Measurements from ENCODE around the gene VGLL4.

VGLL4 gene

DNA sequence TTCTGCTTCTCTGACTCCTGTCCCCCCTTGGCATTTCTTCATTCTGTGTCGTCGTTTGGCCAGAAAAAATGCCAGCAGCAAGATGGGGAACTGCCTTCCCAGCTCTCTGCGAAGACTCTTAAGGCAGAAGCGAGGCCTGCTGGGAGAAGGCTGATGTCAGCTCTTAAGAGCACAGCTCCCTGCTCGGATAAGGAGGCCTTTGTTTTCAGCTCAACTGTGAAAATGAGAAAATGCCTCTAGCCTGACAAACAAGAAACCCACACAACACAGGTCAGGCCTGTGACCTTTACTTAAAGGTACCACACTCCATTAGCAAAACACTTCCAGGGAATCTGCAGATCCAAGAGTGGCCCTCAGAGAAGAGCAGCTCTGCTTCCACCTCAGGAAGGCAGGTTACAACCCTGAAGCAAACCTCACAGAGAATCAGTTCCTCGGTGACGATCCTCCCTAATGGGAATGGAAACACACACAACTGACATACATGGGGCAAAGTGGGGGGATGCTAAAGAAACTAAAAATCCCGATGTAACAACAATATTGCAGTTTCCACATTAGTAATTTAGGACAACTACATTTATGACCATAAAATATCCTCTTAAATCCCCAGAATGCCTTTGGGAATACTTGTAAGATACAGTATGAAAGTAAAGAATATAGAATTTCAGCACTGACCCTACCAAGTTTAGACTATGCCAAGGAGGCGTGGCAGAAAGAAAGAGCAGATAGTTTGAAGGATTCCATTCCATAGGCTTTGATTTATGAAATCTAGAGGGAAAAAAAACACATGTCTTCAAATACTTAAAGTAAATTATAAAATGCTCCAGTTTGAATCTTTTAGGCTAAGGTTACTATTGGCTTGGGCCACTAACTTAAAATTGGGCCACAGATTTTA is 52.1 kb downstream of the VGLL4 start:
- no peaks in the 10 kb centered on the region for H3K9me3 ChIP-seq
- H3K36me3 ChIP-seq, result no peaks in the 10 kb centered on the region
- DNase-seq, result no peak
- H3K4me1 ChIP-seq, result no peaks in the 10 kb centered on the region; the same call in 1 of the 2 replicates
- TF ChIP-seq, protein P1, sequence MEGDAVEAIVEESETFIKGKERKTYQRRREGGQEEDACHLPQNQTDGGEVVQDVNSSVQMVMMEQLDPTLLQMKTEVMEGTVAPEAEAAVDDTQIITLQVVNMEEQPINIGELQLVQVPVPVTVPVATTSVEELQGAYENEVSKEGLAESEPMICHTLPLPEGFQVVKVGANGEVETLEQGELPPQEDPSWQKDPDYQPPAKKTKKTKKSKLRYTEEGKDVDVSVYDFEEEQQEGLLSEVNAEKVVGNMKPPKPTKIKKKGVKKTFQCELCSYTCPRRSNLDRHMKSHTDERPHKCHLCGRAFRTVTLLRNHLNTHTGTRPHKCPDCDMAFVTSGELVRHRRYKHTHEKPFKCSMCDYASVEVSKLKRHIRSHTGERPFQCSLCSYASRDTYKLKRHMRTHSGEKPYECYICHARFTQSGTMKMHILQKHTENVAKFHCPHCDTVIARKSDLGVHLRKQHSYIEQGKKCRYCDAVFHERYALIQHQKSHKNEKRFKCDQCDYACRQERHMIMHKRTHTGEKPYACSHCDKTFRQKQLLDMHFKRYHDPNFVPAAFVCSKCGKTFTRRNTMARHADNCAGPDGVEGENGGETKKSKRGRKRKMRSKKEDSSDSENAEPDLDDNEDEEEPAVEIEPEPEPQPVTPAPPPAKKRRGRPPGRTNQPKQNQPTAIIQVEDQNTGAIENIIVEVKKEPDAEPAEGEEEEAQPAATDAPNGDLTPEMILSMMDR (IDR thresholded peaks at IDR 0.05; ENCODE audit: low read depth, low read length), result no peak
- H3K27me3 ChIP-seq, result no peaks in the 10 kb centered on the region
- no peak overlapping the region for H3K4me3 ChIP-seq (ENCODE audit: low read depth, low read length)

DNA sequence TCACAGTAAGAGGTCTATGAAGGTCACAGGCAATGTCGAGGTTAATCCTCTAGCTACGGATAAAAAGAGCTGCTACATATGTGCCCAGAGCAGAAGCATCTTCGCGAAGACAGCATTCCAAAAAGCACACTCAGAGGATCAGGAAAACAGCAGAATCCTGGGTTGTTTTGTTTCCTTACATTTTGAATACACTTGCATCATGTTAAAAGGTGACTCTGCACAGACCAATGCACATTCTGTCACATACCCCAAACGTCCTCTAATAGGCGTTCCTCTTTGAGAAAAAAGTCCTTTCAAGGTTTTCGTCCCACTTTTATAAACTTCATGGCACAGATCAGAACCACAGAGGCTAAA is 52.7 kb downstream of the VGLL4 start:
- Histone ChIP-seq H3K9me3 (no peaks in the 10 kb centered on the region), H3K4me3 (ENCODE audit: low read depth, low read length) (no peak overlapping the region), H3K36me3 (no peaks in the 10 kb centered on the region), H3K4me1 (no peaks in the 10 kb centered on the region; the same call in 1 of the 2 replicates), H3K27me3 (no peaks in the 10 kb centered on the region)
- DNase-seq, result no peak
- TF ChIP-seq, protein P1 (IDR thresholded peaks at IDR 0.05; ENCODE audit: low read depth, low read length), result no peak

DNA sequence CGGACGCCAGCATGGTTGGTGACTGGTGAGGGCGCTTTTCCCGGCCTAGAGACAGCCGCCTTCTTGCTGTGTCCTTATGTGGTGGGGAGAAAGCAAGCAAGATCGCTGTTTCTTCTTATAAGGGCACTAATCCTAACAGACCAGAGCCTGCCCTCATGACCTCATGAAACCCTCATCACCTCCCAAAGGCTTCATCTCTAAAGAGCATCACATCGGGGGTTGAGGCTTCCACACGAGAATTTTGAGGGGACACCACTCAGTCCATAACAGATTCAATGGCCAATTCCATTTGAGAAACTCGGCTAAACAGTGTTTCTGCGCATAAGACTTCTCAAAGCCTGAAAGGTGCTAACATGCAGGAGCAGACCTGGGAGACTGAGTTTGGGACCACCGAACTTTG is 54.0 kb downstream of the VGLL4 start:
- no peaks in the 10 kb centered on the region; the same call in 1 of the 2 replicates for H3K4me1 ChIP-seq

DNA sequence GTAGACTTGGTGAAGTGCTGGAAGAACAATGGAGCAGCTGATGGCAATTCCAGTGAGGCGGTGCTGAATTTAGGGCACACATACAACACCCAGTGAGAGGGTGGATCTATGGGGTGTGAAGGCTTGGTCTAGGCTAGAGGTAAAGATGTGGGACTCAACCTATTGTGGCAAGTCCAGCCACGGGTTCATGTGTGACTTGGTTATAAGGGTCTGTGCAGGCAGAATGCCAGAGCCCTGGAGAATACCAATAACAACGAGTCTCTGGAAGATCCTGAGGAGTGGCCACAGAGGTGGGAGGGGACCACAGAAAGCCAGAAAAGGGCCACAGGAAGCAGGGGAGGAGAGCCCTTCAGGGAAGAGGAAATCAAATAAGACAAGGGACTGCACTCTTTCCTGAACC is 55.0 kb downstream of the VGLL4 start:
- Histone ChIP-seq H3K9me3 (no peaks in the 10 kb centered on the region), H3K27me3 (no peaks in the 10 kb centered on the region), H3K36me3 (no peaks in the 10 kb centered on the region), H3K4me3 (ENCODE audit: low read depth, low read length) (no peak overlapping the region), H3K4me1 (no peaks in the 10 kb centered on the region; the same call in 1 of the 2 replicates)
- no peak for DNase-seq
- TF ChIP-seq, protein P1 (IDR thresholded peaks at IDR 0.05; ENCODE audit: low read depth, low read length), result no peak

More for the DNA sequence above, 54.0 kb downstream of the VGLL4 start:
- Histone ChIP-seq H3K36me3 (no peaks in the 10 kb centered on the region), H3K4me3 (ENCODE audit: low read depth, low read length) (no peak overlapping the region), H3K27me3 (no peaks in the 10 kb centered on the region), H3K9me3 (no peaks in the 10 kb centered on the region)
- no peak for DNase-seq
- TF ChIP-seq, protein P1 (IDR thresholded peaks at IDR 0.05; ENCODE audit: low read depth, low read length), result no peak

DNA sequence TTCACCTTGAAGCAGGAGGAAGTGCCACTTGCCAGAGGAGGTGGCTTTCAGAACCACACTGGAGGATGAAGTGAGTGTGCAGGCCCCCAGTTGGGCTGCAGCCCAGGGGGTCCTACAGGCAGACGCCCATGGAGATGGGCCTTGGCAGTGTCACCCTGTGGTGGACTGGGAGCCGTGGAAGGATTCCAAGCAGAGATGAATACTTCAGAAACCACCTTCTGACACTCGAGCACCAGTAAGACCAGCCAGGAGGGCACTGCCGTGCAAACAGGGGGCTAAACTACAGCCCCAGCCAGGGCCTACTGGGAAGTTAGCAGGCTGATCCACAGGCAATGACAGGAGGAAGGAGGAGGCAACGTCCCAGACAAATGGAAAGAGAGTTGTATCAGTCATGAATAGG is 55.4 kb downstream of the VGLL4 start:
- H3K9me3 ChIP-seq, result no peaks in the 10 kb centered on the region
- no peak for DNase-seq
- no peaks in the 10 kb centered on the region; the same call in 1 of the 2 replicates for H3K4me1 ChIP-seq
- no peaks in the 10 kb centered on the region for H3K36me3 ChIP-seq
- H3K4me3 ChIP-seq (ENCODE audit: low read depth, low read length), result no peak overlapping the region
- TF ChIP-seq, protein P1 (IDR thresholded peaks at IDR 0.05; ENCODE audit: low read depth, low read length), result no peak
- no peaks in the 10 kb centered on the region for H3K27me3 ChIP-seq

DNA sequence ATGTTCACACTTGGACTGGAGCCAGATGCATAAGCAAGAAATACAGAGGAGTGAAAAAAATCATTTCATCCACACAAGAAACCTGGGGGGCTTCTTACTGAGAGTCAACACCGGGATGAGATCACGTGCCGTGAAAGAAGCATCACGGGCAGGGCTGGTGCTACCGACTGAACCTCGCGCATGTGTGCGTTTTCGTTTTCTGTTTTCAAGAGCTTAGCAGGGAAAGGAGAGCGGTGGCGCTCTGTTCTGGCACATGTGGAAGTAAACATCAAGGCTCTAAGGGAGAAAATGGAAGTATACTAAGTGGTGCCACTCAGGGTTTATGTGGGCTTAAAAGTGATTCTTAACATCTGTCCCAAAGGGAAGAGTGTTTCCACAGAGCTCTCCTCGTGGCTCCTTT is 55.9 kb downstream of the VGLL4 start:
- no peaks in the 10 kb centered on the region for H3K27me3 ChIP-seq
- no peak for DNase-seq
- TF ChIP-seq, protein P1 (IDR thresholded peaks at IDR 0.05; ENCODE audit: low read depth, low read length), result no peak
- H3K9me3 ChIP-seq, result no peaks in the 10 kb centered on the region
- no peaks in the 10 kb centered on the region for H3K36me3 ChIP-seq
- no peak overlapping the region for H3K4me3 ChIP-seq (ENCODE audit: low read depth, low read length)
- no peaks in the 10 kb centered on the region; the same call in 1 of the 2 replicates for H3K4me1 ChIP-seq

All from BE2C (cell line).